ENCODE results near the gene DAPK2. TPM values are rescaled to one million over a fixed set of nuclear protein-coding genes. Genes with fewer than 3 reads are reported as not detected.

Gene DAPK2
- total and polyA plus RNA-seq, 2 donors (not counting 1 experiment from before 2014, with no cell fraction given), result 14.4 to 21.4 TPM

DNA sequence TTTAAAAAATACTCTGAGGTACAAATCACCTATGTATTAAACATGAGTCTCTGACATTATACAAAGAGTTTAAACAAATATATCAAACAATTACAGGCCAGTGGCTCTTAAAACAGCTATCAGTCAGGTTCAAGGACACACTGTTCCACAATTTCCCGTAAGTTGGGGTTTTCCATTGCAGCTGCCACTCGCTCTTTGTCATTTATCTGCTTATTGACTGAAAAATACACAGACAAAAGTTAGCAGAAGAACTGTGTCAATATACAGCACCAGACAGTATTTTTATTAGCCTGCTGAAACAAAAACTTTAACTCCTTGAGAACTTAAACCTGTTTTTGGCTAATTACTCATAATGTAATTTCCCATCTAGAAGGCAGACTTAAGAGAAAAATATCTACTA is 26.5 kb upstream of the DAPK2 start:
- no peaks in the 10 kb centered on the region for H4K20me1 ChIP-seq (ENCODE audit: control insufficient read depth, extremely low read depth, insufficient read depth, low read length)
- no peak for DNase-seq (ENCODE audit: low read depth in 2 of 2)
- H2AFZ ChIP-seq (ENCODE audit: low read length), result no peak overlapping the region
- H3K4me1 ChIP-seq (ENCODE audit: control insufficient read depth, extremely low read depth, insufficient read depth, low read length), result peaks cover 17% of the 10 kb centered on the region
- no peak overlapping the region for H3K27ac ChIP-seq (ENCODE audit: insufficient read depth, low read length)
- no peaks in the 10 kb centered on the region for H3K9me3 ChIP-seq (ENCODE audit: control insufficient read depth, insufficient read depth, low read depth, low read length)
- TF ChIP-seq, protein P1, sequence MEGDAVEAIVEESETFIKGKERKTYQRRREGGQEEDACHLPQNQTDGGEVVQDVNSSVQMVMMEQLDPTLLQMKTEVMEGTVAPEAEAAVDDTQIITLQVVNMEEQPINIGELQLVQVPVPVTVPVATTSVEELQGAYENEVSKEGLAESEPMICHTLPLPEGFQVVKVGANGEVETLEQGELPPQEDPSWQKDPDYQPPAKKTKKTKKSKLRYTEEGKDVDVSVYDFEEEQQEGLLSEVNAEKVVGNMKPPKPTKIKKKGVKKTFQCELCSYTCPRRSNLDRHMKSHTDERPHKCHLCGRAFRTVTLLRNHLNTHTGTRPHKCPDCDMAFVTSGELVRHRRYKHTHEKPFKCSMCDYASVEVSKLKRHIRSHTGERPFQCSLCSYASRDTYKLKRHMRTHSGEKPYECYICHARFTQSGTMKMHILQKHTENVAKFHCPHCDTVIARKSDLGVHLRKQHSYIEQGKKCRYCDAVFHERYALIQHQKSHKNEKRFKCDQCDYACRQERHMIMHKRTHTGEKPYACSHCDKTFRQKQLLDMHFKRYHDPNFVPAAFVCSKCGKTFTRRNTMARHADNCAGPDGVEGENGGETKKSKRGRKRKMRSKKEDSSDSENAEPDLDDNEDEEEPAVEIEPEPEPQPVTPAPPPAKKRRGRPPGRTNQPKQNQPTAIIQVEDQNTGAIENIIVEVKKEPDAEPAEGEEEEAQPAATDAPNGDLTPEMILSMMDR (conservative IDR thresholded peaks at IDR 0.05 in 1 of 2, IDR thresholded peaks at IDR 0.05 in 1 of 2; ENCODE audit: low read depth in 1 of 2, low read length in 2 of 2), result no peak
- no peak for TF ChIP-seq EZH2 (IDR thresholded peaks at IDR 0.05; ENCODE audit: low read length, missing control alignments)
- no peak overlapping the region for H3K4me3 ChIP-seq (replicated peaks in 1 of 4; ENCODE audit: control extremely low read depth in 1 of 4, insufficient read depth in 1 of 4, low read depth in 3 of 4, low read length in 4 of 4)
- no peaks in the 10 kb centered on the region for H3K27me3 ChIP-seq (ENCODE audit: control insufficient read depth, insufficient read depth, low read length)
- H3K9ac ChIP-seq (ENCODE audit: insufficient read depth, low read length), result no peak overlapping the region
- H3K79me2 ChIP-seq (ENCODE audit: control insufficient read depth, insufficient read depth, low read length), result no peaks in the 10 kb centered on the region
- H3K36me3 ChIP-seq (ENCODE audit: control insufficient read depth, insufficient read depth, low read length), result peaks cover 2% of the 10 kb centered on the region
- no peak overlapping the region for H3K4me2 ChIP-seq (ENCODE audit: extremely low read depth, insufficient read depth, low read length)

DNA sequence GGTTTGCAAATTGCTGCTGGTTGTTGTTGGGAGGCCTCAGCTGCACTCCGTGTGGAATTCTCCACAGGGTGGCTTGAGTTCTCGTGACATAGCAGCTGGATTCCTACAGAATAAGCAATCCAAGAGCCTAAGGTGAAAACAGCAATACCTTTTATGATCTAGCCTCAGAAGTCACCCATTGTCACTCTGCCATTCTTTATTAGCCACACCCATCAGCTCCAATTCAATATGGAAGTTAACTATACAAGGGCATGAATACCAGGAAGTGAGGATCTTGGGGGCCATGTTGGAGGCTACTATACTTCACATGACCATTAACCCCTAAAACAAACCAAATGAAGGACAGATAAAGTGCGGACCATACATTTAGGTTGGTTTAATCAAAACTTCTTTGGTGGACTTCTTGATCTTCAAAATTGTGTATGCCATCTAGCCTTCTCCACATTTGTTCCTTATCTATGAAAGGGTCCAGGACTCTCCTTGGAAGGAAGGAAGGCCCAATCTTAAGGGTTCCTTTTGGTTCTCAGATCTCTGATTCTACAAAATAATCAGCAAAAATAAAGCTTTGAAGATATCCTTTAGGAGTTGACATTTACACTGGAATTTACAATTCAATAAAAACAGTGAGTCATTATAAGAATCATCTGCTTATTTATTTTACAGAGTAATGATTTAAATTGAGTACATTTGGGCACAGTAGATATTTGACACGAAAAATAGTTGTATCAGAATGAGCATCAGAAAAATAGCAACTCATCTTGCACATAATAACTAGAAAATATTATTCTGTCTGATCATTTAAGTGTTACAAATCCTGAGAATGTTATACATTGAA is 25.9 kb upstream of the DAPK2 start:
- no peak for TF ChIP-seq EZH2 (IDR thresholded peaks at IDR 0.05; ENCODE audit: low read length, missing control alignments)
- TF ChIP-seq, protein P1 (conservative IDR thresholded peaks at IDR 0.05 in 1 of 2, IDR thresholded peaks at IDR 0.05 in 1 of 2; ENCODE audit: low read depth in 1 of 2, low read length in 2 of 2), result no peak
- Histone ChIP-seq H3K36me3 (ENCODE audit: control insufficient read depth, insufficient read depth, low read length) (peaks cover 2% of the 10 kb centered on the region), H3K4me1 (ENCODE audit: control insufficient read depth, extremely low read depth, insufficient read depth, low read length) (peaks cover 17% of the 10 kb centered on the region), H3K27ac (ENCODE audit: insufficient read depth, low read length) (peak overlapping the region; percentile 43), H4K20me1 (ENCODE audit: control insufficient read depth, extremely low read depth, insufficient read depth, low read length) (no peaks in the 10 kb centered on the region), H3K9me3 (ENCODE audit: control insufficient read depth, insufficient read depth, low read depth, low read length) (no peaks in the 10 kb centered on the region), H3K79me2 (ENCODE audit: control insufficient read depth, insufficient read depth, low read length) (no peaks in the 10 kb centered on the region), H3K4me2 (ENCODE audit: extremely low read depth, insufficient read depth, low read length) (peak overlapping the region; percentile 40), H3K27me3 (ENCODE audit: control insufficient read depth, insufficient read depth, low read length) (no peaks in the 10 kb centered on the region), H3K4me3 (replicated peaks in 1 of 4; ENCODE audit: control extremely low read depth in 1 of 4, insufficient read depth in 1 of 4, low read depth in 3 of 4, low read length in 4 of 4) (no peak overlapping the region), H3K9ac (ENCODE audit: insufficient read depth, low read length) (no peak overlapping the region), H2AFZ (ENCODE audit: low read length) (no peak overlapping the region)
- no peak for DNase-seq (ENCODE audit: low read depth in 2 of 2)

DNA sequence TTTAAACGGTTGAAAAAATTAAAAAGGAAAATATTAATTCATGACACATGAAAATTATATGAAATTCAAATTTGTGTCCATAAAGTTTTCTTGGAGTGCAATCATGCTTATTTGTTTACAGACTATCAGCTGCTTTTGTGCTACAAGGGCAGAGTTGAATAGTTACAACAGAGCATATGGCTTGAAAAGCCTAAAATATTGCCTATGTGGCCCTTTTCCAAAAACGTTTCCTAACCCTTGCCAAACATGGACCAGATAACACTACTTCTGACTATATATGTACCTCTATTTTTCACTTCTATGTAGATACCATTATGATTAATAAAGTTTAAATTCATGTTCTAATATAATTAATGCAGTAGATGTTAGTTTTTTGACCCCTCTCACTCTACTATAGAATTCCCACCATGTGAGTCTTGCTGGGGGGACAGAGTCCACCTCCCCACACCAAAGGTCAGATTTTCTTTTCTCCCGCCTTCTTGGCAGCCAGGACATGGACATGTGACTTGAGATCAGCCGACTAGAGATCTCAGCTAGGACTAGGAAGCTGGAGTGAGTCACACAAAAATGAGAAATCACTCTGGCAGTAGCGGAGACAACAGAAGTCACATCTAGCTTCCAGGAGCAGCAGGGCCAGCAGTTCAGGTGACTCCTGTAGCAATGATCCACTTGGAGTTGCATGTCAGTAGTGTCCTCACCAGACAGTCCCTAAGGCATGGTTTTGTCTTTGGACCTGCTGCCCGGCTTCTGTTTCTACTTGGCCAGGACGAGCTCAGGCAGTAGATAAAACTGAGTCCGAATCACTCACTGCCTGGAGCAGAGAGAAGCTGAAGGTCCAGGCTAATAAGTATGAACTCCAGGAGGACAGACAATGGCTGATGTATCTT is 24.9 kb upstream of the DAPK2 start:
- peaks cover 17% of the 10 kb centered on the region for H3K4me1 ChIP-seq (ENCODE audit: control insufficient read depth, extremely low read depth, insufficient read depth, low read length)
- H3K27ac ChIP-seq (ENCODE audit: insufficient read depth, low read length), result peak overlapping the region; percentile 43
- no peaks in the 10 kb centered on the region for H4K20me1 ChIP-seq (ENCODE audit: control insufficient read depth, extremely low read depth, insufficient read depth, low read length)
- no peak overlapping the region for H3K4me3 ChIP-seq (replicated peaks in 1 of 4; ENCODE audit: control extremely low read depth in 1 of 4, insufficient read depth in 1 of 4, low read depth in 3 of 4, low read length in 4 of 4)
- peak; percentile 84 to 91 for DNase-seq (ENCODE audit: low read depth in 2 of 2)
- peaks cover 2% of the 10 kb centered on the region for H3K36me3 ChIP-seq (ENCODE audit: control insufficient read depth, insufficient read depth, low read length)
- no peaks in the 10 kb centered on the region for H3K9me3 ChIP-seq (ENCODE audit: control insufficient read depth, insufficient read depth, low read depth, low read length)
- H3K9ac ChIP-seq (ENCODE audit: insufficient read depth, low read length), result no peak overlapping the region
- no peaks in the 10 kb centered on the region for H3K79me2 ChIP-seq (ENCODE audit: control insufficient read depth, insufficient read depth, low read length)
- H2AFZ ChIP-seq (ENCODE audit: low read length), result no peak overlapping the region
- H3K27me3 ChIP-seq (ENCODE audit: control insufficient read depth, insufficient read depth, low read length), result no peaks in the 10 kb centered on the region
- TF ChIP-seq, protein P1 (conservative IDR thresholded peaks at IDR 0.05 in 1 of 2, IDR thresholded peaks at IDR 0.05 in 1 of 2; ENCODE audit: low read depth in 1 of 2, low read length in 2 of 2), result no peak
- H3K4me2 ChIP-seq (ENCODE audit: extremely low read depth, insufficient read depth, low read length), result peak overlapping the region; percentile 40

Data from fibroblast of lung (primary cell).